ENCODE data around the gene ANKMY1. TPM values are rescaled to one million over a fixed set of nuclear protein-coding genes. Genes with fewer than 3 reads are reported as not detected.

Gene ANKMY1
- total and polyA plus RNA-seq, 2 of the 8 experiments (the other 6 are each of a cell fraction or from before 2014, with no cell fraction given): 4.5 to 4.8 TPM

DNA sequence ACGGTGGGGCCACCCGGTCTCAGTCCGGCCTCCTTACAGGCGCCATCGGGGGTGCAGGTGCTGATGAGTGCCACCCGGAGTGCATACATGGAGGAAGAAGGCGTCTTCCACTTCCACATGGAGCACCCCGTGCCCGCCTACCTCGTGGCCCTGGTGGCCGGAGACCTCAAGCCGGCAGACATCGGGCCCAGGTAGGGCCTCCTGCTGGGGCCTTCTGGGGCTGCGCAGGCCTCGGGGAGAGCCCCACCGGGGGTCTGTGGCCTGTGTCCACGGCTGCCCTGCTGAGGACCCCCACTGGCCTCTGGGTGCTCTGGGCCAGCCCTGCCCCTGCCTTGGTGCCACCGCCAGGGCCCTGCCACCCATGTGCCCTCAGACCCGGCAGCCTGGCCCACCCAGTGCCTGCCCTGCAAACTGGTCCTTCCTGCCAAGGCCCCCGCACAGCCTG, 15.3 kb upstream of the ANKMY1 start:
- Histone ChIP-seq H3K4me3 (ENCODE audit: extremely low read depth in 1 of 4, insufficient read depth in 2 of 4, low read depth in 3 of 4, low read length in 4 of 4) (no peak overlapping the region), H3K23ac (ENCODE audit: insufficient read length) (no peak overlapping the region), H3K18ac (ENCODE audit: extremely low read depth, low read length) (no peak overlapping the region), H3K27ac (ENCODE audit: low read depth, low read length) (no peak overlapping the region), H3K79me2 (ENCODE audit: control insufficient read depth in 1 of 2, insufficient read depth in 2 of 2, low read length in 2 of 2) (no peaks in the 10 kb centered on the region), H3K4me1 (replicated peaks in 1 of 4; ENCODE audit: control insufficient read depth in 3 of 4, insufficient read depth in 4 of 4, low read length in 3 of 4) (peaks cover 0 to 5% (median 4%) of the 10 kb centered on the region in 4 experiments; a peak in 6 of 7 replicates), H2BK5ac (ENCODE audit: low read depth, low read length) (no peak overlapping the region), H2BK15ac (ENCODE audit: low read length) (no peak overlapping the region), H3K27me3 (replicated peaks in 1 of 4; ENCODE audit: control insufficient read depth in 3 of 4, extremely low read depth in 1 of 4, insufficient read depth in 3 of 4, low read length in 3 of 4) (peaks cover 9 to 18% (median 15%) of the 10 kb centered on the region in 4 experiments; a peak in 6 of 7 replicates), H2BK120ac (replicated peaks; ENCODE audit: low read depth, low read length) (no peak overlapping the region), H3K4me2 (ENCODE audit: insufficient read depth in 1 of 2, low read depth in 2 of 2, low read length in 2 of 2) (no peak overlapping the region), H4K20me1 (replicated peaks in 1 of 2; ENCODE audit: control insufficient read depth in 1 of 2, insufficient read depth in 2 of 2, low read length in 2 of 2) (peaks cover 5 to 16% of the 10 kb centered on the region in 2 experiments), H2AK5ac (ENCODE audit: low read depth, low read length) (no peak overlapping the region), H3K56ac (replicated peaks; ENCODE audit: insufficient read length, low read depth, low read length) (no peak overlapping the region), H4K8ac (ENCODE audit: extremely low read depth, insufficient read depth, low read length) (no peak overlapping the region), H3K36me3 (ENCODE audit: control insufficient read depth in 2 of 4, insufficient read depth in 4 of 4, low read length in 3 of 4) (no peaks in the 10 kb centered on the region), H3K23me2 (ENCODE audit: low read depth, low read length) (peaks cover 3% of the 10 kb centered on the region; the same call in 1 of the 2 replicates), H2AFZ (ENCODE audit: low read length) (no peak overlapping the region), H3K79me1 (ENCODE audit: low read depth, low read length) (no peaks in the 10 kb centered on the region), H2BK12ac (ENCODE audit: low read depth, low read length) (no peak overlapping the region), H3K4ac (replicated peaks; ENCODE audit: insufficient read length, low read depth, low read length) (no peak overlapping the region), H4K91ac (replicated peaks; ENCODE audit: insufficient read length, low read length) (no peak overlapping the region), H3K14ac (ENCODE audit: insufficient read length) (no peak overlapping the region), H3K9me3 (ENCODE audit: insufficient read depth in 2 of 2, low read depth in 1 of 2, low read length in 1 of 2) (no peaks in the 10 kb centered on the region), H3K9ac (replicated peaks in 1 of 4; ENCODE audit: extremely low read depth in 1 of 4, low read depth in 3 of 4, low read length in 3 of 4) (no peak overlapping the region), H4K5ac (ENCODE audit: insufficient read length, low read depth, low read length) (no peak overlapping the region), H2BK20ac (ENCODE audit: low read length) (no peak overlapping the region)
- no peak for FAIRE-seq
- no peak for TF ChIP-seq CTCF (IDR thresholded peaks at IDR 0.05; ENCODE audit: control extremely low read depth in 1 of 3, insufficient read depth in 1 of 3, low read depth in 1 of 3, low read length in 3 of 3)
- CTCF ChIA-PET (ENCODE audit: partially characterized antibody): interaction anchor here (0.9 to 1.4 kb wide), 3 partner anchors 9 to 79 kb away, joined by 3 to 4 read pairs (median 3); partner anchors contain the start of gene CAPN10
- POLR2A ChIA-PET (ENCODE audit: partially characterized antibody): interaction anchor here (1.4 to 1.5 kb wide), 2 partner anchors 10 to 12 kb away, joined by 3 to 4 read pairs; no protein-coding TSS in a partner anchor
- DNase-seq (ENCODE audit: low read depth in 1 of 2, low spot score in 2 of 2): no peak
- WGBS, 2 experiments (ENCODE audit: extremely low coverage in 1 of 2, insufficient coverage in 1 of 2, insufficient read length in 1 of 2, insufficient replicate concordance in 2 of 2, low coverage in 1 of 2, low lambda C conversion rate in 2 of 2, missing lambda C conversion rate in 1 of 2): 78% methylated on average over 11 of the region's 20 CpGs; no CpG with 5 or more reads in 1 of the 2 experiments
